ENCODE results near the gene RIC8B. TPM values are rescaled to one million over a fixed set of nuclear protein-coding genes. Genes with fewer than 3 reads are reported as not detected.

Gene RIC8B
- total RNA-seq, 2 donors from 2014 or later = 19.6 to 23.3 TPM

GRCh38 chr12:106854723-106855122 lies 80.2 kb downstream of the RIC8B start:
- no peak for TF ChIP-seq CTCF (conservative IDR thresholded peaks at IDR 0.05)
- Histone ChIP-seq H3K4me1 (ENCODE audit: control insufficient read depth, insufficient read depth, low read length) (peaks cover 5% of the 10 kb centered on the region), H3K9me3 (ENCODE audit: control insufficient read depth, low read length) (peaks cover 6% of the 10 kb centered on the region), H3K36me3 (ENCODE audit: control insufficient read depth, insufficient read depth, low read length) (peaks cover 20% of the 10 kb centered on the region), H3K4me3 (ENCODE audit: low read length) (no peak overlapping the region), H3K27ac (ENCODE audit: low read depth, low read length) (no peak overlapping the region), H3K9ac (ENCODE audit: extremely low read depth, low read length, poor library complexity, severe bottlenecking) (no peak overlapping the region), H3K27me3 (ENCODE audit: control insufficient read depth, insufficient read depth, low read length, poor library complexity, severe bottlenecking) (no peaks in the 10 kb centered on the region)
- Mint-ChIP-seq H3K27ac (no peak overlapping the region), H3K27me3 (ENCODE audit: insufficient read depth) (no peaks in the 10 kb centered on the region), H3K9me3 (peaks cover 5% of the 10 kb centered on the region), H3K4me3 (no peak overlapping the region), H3K36me3 (ENCODE audit: low read depth) (peaks cover 18% of the 10 kb centered on the region), H3K4me1 (peaks cover 10% of the 10 kb centered on the region)
- no peak for DNase-seq
- 93 to 94% methylated on average over 2 to 4 of the region's 4 CpGs for WGBS, 2 experiments (ENCODE audit: insufficient coverage in 1 of 2, insufficient read length in 1 of 2)

GRCh38 chr12:106855221-106855758 lies 80.8 kb downstream of the RIC8B start:
- WGBS, 2 experiments (ENCODE audit: insufficient coverage in 1 of 2, insufficient read length in 1 of 2) = 94 to 100% methylated on average over 2 of the region's 2 CpGs
- DNase-seq = no peak
- no peaks in the 10 kb centered on the region for H3K9me3 Mint-ChIP-seq
- no peak overlapping the region for H3K27ac Mint-ChIP-seq
- peaks cover 10% of the 10 kb centered on the region for H3K4me1 Mint-ChIP-seq
- H3K9ac ChIP-seq (ENCODE audit: extremely low read depth, low read length, poor library complexity, severe bottlenecking) = no peak overlapping the region
- H3K9me3 ChIP-seq (ENCODE audit: control insufficient read depth, low read length) = peaks cover under 1% of the 10 kb centered on the region
- H3K27me3 ChIP-seq (ENCODE audit: control insufficient read depth, insufficient read depth, low read length, poor library complexity, severe bottlenecking) = no peaks in the 10 kb centered on the region
- peaks cover 5% of the 10 kb centered on the region for H3K4me1 ChIP-seq (ENCODE audit: control insufficient read depth, insufficient read depth, low read length)
- H3K4me3 ChIP-seq (ENCODE audit: low read length) = no peak overlapping the region
- no peak overlapping the region for H3K4me3 Mint-ChIP-seq
- H3K36me3 Mint-ChIP-seq (ENCODE audit: low read depth) = peaks cover 16% of the 10 kb centered on the region
- no peaks in the 10 kb centered on the region for H3K27me3 Mint-ChIP-seq (ENCODE audit: insufficient read depth)
- no peak overlapping the region for H3K27ac ChIP-seq (ENCODE audit: low read depth, low read length)
- H3K36me3 ChIP-seq (ENCODE audit: control insufficient read depth, insufficient read depth, low read length) = peaks cover 18% of the 10 kb centered on the region
- TF ChIP-seq CTCF (conservative IDR thresholded peaks at IDR 0.05) = no peak

- Mint-ChIP-seq H3K9me3 (no peaks in the 10 kb centered on the region), H3K27ac (no peak overlapping the region), H3K4me1 (peaks cover 15% of the 10 kb centered on the region), H3K36me3 (ENCODE audit: low read depth) (peaks cover 15% of the 10 kb centered on the region), H3K27me3 (ENCODE audit: insufficient read depth) (no peaks in the 10 kb centered on the region), H3K4me3 (no peak overlapping the region)
- Histone ChIP-seq H3K27me3 (ENCODE audit: control insufficient read depth, insufficient read depth, low read length, poor library complexity, severe bottlenecking) (no peaks in the 10 kb centered on the region), H3K4me3 (ENCODE audit: low read length) (no peak overlapping the region), H3K36me3 (ENCODE audit: control insufficient read depth, insufficient read depth, low read length) (peaks cover 15% of the 10 kb centered on the region), H3K9ac (ENCODE audit: extremely low read depth, low read length, poor library complexity, severe bottlenecking) (no peak overlapping the region), H3K27ac (ENCODE audit: low read depth, low read length) (no peak overlapping the region), H3K9me3 (ENCODE audit: control insufficient read depth, low read length) (no peaks in the 10 kb centered on the region), H3K4me1 (ENCODE audit: control insufficient read depth, insufficient read depth, low read length) (peaks cover 5% of the 10 kb centered on the region)
- DNase-seq = no peak
- no peak for TF ChIP-seq CTCF (conservative IDR thresholded peaks at IDR 0.05)
- 100% methylated on average over 2 of the region's 3 CpGs for WGBS, 2 experiments (ENCODE audit: insufficient coverage in 1 of 2, insufficient read length in 1 of 2)
Measured at GRCh38 chr12:106861984-106862916, 87.8 kb downstream of the RIC8B start.

Data from endodermal cell (in vitro differentiated cells).